Gastrocnemius medialis (tissue), 4 donors: ENCODE data around the gene THSD4. TPM values are rescaled to one million over a fixed set of nuclear protein-coding genes. Genes with fewer than 3 reads are reported as not detected.

Experiments
- ATAC-seq, 2 donors: fragments of 150-250 bp; one replicate each; pipeline ENCODE4 v1.9.1; 2016
- DNase-seq, 2 donors: peaks; one replicate each; pipeline ENCODE4 v3.0.0-alpha.2; 2019
- H3K27ac ChIP-seq, 4 donors: fragments of 200-600 bp; sonication (generic); 1 replicate in 1 of 4; 2 replicates in 3 of 4; pipeline ENCODE4 v1.5.1; 2016 to 2018; ENCODE audit warnings: mild to moderate bottlenecking in 2 of 4, moderate library complexity in 1 of 4
- H3K27me3 ChIP-seq, 3 donors: fragments of 200-600 bp; sonication (generic) in 2 of 3; 1 replicate in 1 of 3; 2 replicates in 2 of 3; pipeline versions ENCODE4 v1.5.1 to v1.6.0; 2016 to 2019; ENCODE audit warnings: mild to moderate bottlenecking in 1 of 3, moderate library complexity in 1 of 3
- H3K36me3 ChIP-seq, 2 donors: fragments of 200-600 bp; sonication (generic) in 1 of 2; one replicate each; pipeline ENCODE4 v1.5.1; 2017 to 2018
- H3K4me1 ChIP-seq, 2 donors: fragments of 200-600 bp; sonication (generic) in 1 of 2; one replicate each; pipeline ENCODE4 v1.5.1; 2016 to 2017; ENCODE audit warnings: mild to moderate bottlenecking in 2 of 2
- H3K4me3 ChIP-seq, 4 donors: fragments of 200-600 bp; sonication (generic) in 3 of 4; 1 replicate in 1 of 4; 2 replicates in 3 of 4; pipeline ENCODE4 v1.5.1; 2016 to 2019; ENCODE audit warnings: mild to moderate bottlenecking in 2 of 4
- H3K9me3 ChIP-seq, 3 donors: fragments of 200-600 bp; sonication (generic) in 2 of 3; 1 replicate in 1 of 3; 2 replicates in 2 of 3; pipeline ENCODE4 v1.5.1; 2016 to 2019
- CTCF ChIP-seq, 5 experiments: fragments of 450-650 bp in 3 of 5; fragments of 200-600 bp in 2 of 5; sonication (generic) in 2 of 5; IDR thresholded peaks in 4 of 5; conservative IDR thresholded peaks in 1 of 5; 1 replicate in 4 of 5; 2 replicates in 1 of 5; pipeline ENCODE4 v1.5.1; 2016 to 2019; ENCODE audit warnings: antibody characterized with exemption in 5 of 5, mild to moderate bottlenecking in 3 of 5, moderate library complexity in 3 of 5
- POLR2A ChIP-seq, 2 donors: fragments of 450-650 bp; IDR thresholded peaks; one replicate each; pipeline ENCODE4 v1.6.1; 2017; ENCODE audit warnings: antibody characterized with exemption in 2 of 2, mild to moderate bottlenecking in 2 of 2, moderate library complexity in 2 of 2
- in situ Hi-C, 4 donors: fragments of 200-750 bp; cut with MboI; loops; one replicate each; pipeline versions ENCODE4 v1.15.0 to v1.8.0; 2017; ENCODE audit warnings: low sequenced_read_pairs in 4 of 4
- intact Hi-C: fragments of 100-400 bp; cut with DNase I; formaldehyde crosslinking; loops from one replicate; pipeline ENCODE4 v1.15.1; 2023; ENCODE audit warnings: low total_unique reads
- total RNA-seq, 4 donors: library from RNA; depleted of rRNA; stranded (reverse); fragments of >200 nt; gene quantifications; one replicate each; pipeline versions ENCODE4 v1.1.0 to v1.2.3, GENCODE V29; 2016

Gene THSD4
- total RNA-seq, 4 donors from 2014 or later, result 0.35 to 3.1 (median 0.60) TPM

- peaks cover 10% of the 10 kb centered on the region in 2 donors for H3K4me1 ChIP-seq
- no peaks in the 10 kb centered on the region for H3K36me3 ChIP-seq
- ATAC-seq (no peak), DNase-seq (no peak)
- H3K9me3 ChIP-seq, result no peaks in the 10 kb centered on the region
- no peak overlapping the region for H3K4me3 ChIP-seq
- intact Hi-C loops, result no loop called here
- H3K27ac ChIP-seq, result no peak overlapping the region
- TF ChIP-seq CTCF (IDR thresholded peaks at IDR 0.05 in 4 of 5, conservative IDR thresholded peaks at IDR 0.05 in 1 of 5) (no peak), POLR2A (IDR thresholded peaks at IDR 0.05) (no peak)
- H3K27me3 ChIP-seq, result no peaks in the 10 kb centered on the region
- in situ Hi-C loops, result no loop called here
These were observed 433.1 kb downstream of the THSD4 start for GRCh38 chr15:71548401-71548807.

GRCh38 chr15:71549091-71549490 is 433.8 kb downstream of the THSD4 start:
- no peak for DNase-seq
- intact Hi-C loops (no loop called here), in situ Hi-C loops (no loop called here)
- Histone ChIP-seq H3K9me3 (no peaks in the 10 kb centered on the region), H3K27ac (no peak overlapping the region), H3K27me3 (no peaks in the 10 kb centered on the region), H3K4me3 (no peak overlapping the region), H3K36me3 (no peaks in the 10 kb centered on the region), H3K4me1 (peaks cover 10% of the 10 kb centered on the region in 2 donors)
- TF ChIP-seq POLR2A (IDR thresholded peaks at IDR 0.05) (no peak), CTCF (IDR thresholded peaks at IDR 0.05 in 4 of 5, conservative IDR thresholded peaks at IDR 0.05 in 1 of 5) (no peak)
- no peak for ATAC-seq

- intact Hi-C loops (no loop called here), in situ Hi-C loops (loop anchor here in 1 of 4 donors (25.0 kb wide), 1 partner anchor 613 kb away; no protein-coding TSS in a partner anchor)
- H3K9me3 ChIP-seq, result no peaks in the 10 kb centered on the region
- peaks cover 10% of the 10 kb centered on the region in 2 donors for H3K4me1 ChIP-seq
- H3K4me3 ChIP-seq, result no peak overlapping the region
- no peaks in the 10 kb centered on the region for H3K36me3 ChIP-seq
- no peaks in the 10 kb centered on the region for H3K27me3 ChIP-seq
- ATAC-seq, result no peak
- DNase-seq, result no peak
- TF ChIP-seq POLR2A (IDR thresholded peaks at IDR 0.05) (no peak), CTCF (IDR thresholded peaks at IDR 0.05 in 4 of 5, conservative IDR thresholded peaks at IDR 0.05 in 1 of 5) (no peak)
- no peak overlapping the region for H3K27ac ChIP-seq
These were observed 434.4 kb downstream of the THSD4 start for GRCh38 chr15:71549697-71550096.

- no peak overlapping the region for H3K4me3 ChIP-seq
- H3K36me3 ChIP-seq, result no peaks in the 10 kb centered on the region
- H3K4me1 ChIP-seq, result peaks cover 10% of the 10 kb centered on the region in 2 donors
- intact Hi-C loops (no loop called here), in situ Hi-C loops (loop anchor here in 1 of 4 donors (25.0 kb wide), 1 partner anchor 611 kb away; no protein-coding TSS in a partner anchor)
- ATAC-seq, result no peak
- TF ChIP-seq CTCF (IDR thresholded peaks at IDR 0.05 in 4 of 5, conservative IDR thresholded peaks at IDR 0.05 in 1 of 5) (no peak), POLR2A (IDR thresholded peaks at IDR 0.05) (no peak)
- DNase-seq, result no peak
- H3K27me3 ChIP-seq, result no peaks in the 10 kb centered on the region
- no peaks in the 10 kb centered on the region for H3K9me3 ChIP-seq
- no peak overlapping the region for H3K27ac ChIP-seq
These were observed 436.3 kb downstream of the THSD4 start for GRCh38 chr15:71551566-71551965.

- H3K9me3 ChIP-seq, result no peaks in the 10 kb centered on the region
- H3K4me1 ChIP-seq, result no peaks in the 10 kb centered on the region
- H3K27ac ChIP-seq, result no peak overlapping the region
- ATAC-seq (no peak), DNase-seq (no peak)
- intact Hi-C loops, result no loop called here
- H3K4me3 ChIP-seq, result no peak overlapping the region
- TF ChIP-seq POLR2A (IDR thresholded peaks at IDR 0.05), result no peak
- TF ChIP-seq CTCF (IDR thresholded peaks at IDR 0.05 in 4 of 5, conservative IDR thresholded peaks at IDR 0.05 in 1 of 5), result no peak
- H3K27me3 ChIP-seq, result no peaks in the 10 kb centered on the region
- no peaks in the 10 kb centered on the region for H3K36me3 ChIP-seq
- in situ Hi-C loops, result loop anchor here in 1 of 4 donors (25.0 kb wide), 1 partner anchor 603 kb away; no protein-coding TSS in a partner anchor
These were observed 443.8 kb downstream of the THSD4 start for GRCh38 chr15:71559098-71559497.
